Neural crest cell (in vitro differentiated cells): ENCODE data around the gene TGFBR3L. TPM values are rescaled to one million over a fixed set of nuclear protein-coding genes. Genes with fewer than 3 reads are reported as not detected.

ENCODE experiments used
- DNase-seq: peaks from one replicate; pipeline ENCODE4 v3.0.0; 2021; ENCODE audit warnings: low read depth, mixed read lengths, low spot score
- H3K27ac Mint-ChIP-seq: one replicate; pipeline ENCODE4 v1.8.0; 2021; ENCODE audit warnings: mild to moderate bottlenecking, mixed read lengths; ENCODE audit not compliant: unreplicated experiment
- H3K27me3 Mint-ChIP-seq: 2 replicates; pipeline ENCODE4 v1.8.0; 2021; ENCODE audit warnings: low read depth, mild to moderate bottlenecking, mixed read lengths
- H3K36me3 Mint-ChIP-seq: 2 replicates; pipeline ENCODE4 v1.8.0; 2021; ENCODE audit warnings: low read depth, mild to moderate bottlenecking, mixed read lengths
- H3K4me1 Mint-ChIP-seq: 2 replicates; pipeline ENCODE4 v1.8.0; 2021; ENCODE audit warnings: mixed read lengths
- H3K4me3 Mint-ChIP-seq: one replicate; pipeline ENCODE4 v1.8.0; 2021; ENCODE audit warnings: mild to moderate bottlenecking, mixed read lengths
- H3K9me3 Mint-ChIP-seq: 2 replicates; pipeline ENCODE4 v1.8.0; 2021; ENCODE audit warnings: mixed read lengths
- total RNA-seq: library from RNA; stranded (reverse); gene quantifications from 2 replicates; pipeline ENCODE4 v1.2.1, GENCODE V29; 2021
- TF ChIP-seq, protein P1 (sequence below): fragments of 200-600 bp; sonication (generic); conservative IDR thresholded peaks from 2 replicates; pipeline ENCODE4 v1.5.0; 2021; ENCODE audit warnings: antibody characterized with exemption, mild to moderate bottlenecking

Gene TGFBR3L
- total RNA-seq, 1 donor from 2014 or later = 0.44 TPM

DNA sequence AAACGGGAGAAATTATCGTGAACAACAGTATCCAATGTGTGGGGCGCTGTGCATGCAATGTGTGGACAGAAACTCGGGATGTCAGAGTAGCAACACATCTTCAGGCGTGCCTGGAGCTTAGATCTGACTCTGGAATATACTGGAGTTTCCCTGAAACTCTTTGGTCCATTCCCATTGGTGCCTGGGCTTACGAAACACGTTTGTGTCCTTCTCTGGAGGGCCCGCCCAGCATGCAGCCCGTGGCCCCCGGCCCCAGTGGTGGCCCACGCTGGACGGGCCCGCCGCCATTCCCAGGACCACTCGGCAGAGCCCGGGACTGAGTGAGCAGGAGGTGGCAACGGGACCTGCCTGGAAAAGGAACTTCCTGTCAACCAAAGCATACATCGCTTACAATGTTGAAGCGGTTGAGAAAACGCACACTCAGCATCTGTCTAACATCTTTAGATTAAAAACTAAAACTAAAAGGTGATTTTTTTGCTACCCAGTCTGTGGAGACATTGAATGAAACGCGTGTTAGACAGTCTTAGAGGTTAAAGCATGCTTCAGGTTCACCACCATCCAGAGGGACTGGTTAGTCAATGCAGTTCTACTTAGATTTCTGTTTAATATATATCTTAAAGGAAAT, 48.1 kb downstream of the TGFBR3L start:
- H3K27ac Mint-ChIP-seq = peak overlapping the region; percentile 38
- TF ChIP-seq, protein P1, sequence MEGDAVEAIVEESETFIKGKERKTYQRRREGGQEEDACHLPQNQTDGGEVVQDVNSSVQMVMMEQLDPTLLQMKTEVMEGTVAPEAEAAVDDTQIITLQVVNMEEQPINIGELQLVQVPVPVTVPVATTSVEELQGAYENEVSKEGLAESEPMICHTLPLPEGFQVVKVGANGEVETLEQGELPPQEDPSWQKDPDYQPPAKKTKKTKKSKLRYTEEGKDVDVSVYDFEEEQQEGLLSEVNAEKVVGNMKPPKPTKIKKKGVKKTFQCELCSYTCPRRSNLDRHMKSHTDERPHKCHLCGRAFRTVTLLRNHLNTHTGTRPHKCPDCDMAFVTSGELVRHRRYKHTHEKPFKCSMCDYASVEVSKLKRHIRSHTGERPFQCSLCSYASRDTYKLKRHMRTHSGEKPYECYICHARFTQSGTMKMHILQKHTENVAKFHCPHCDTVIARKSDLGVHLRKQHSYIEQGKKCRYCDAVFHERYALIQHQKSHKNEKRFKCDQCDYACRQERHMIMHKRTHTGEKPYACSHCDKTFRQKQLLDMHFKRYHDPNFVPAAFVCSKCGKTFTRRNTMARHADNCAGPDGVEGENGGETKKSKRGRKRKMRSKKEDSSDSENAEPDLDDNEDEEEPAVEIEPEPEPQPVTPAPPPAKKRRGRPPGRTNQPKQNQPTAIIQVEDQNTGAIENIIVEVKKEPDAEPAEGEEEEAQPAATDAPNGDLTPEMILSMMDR = no peak
- H3K4me1 Mint-ChIP-seq = no peaks in the 10 kb centered on the region
- no peak overlapping the region for H3K4me3 Mint-ChIP-seq
- no peaks in the 10 kb centered on the region for H3K9me3 Mint-ChIP-seq
- no peaks in the 10 kb centered on the region for H3K27me3 Mint-ChIP-seq
- peaks cover 8% of the 10 kb centered on the region for H3K36me3 Mint-ChIP-seq
- DNase-seq = no peak

DNA sequence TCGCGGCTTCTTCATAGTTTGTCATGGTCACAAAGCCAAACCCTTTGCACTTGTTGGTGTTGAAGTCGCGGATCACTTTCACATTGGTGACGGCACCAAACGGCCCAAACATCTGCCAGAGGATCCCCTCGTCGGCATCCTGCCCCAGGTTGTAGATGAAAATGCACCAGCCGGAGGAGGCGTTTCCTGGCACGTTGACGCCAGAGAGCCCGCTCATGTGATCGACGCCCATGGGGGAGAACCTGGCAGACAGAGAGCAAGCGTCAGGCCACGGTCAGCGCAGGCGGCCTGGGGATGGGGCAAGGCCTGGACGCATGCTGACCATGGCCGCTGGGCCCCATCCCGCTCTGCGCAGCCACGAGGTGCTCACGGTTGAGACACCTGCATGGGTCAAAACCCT, 48.9 kb downstream of the TGFBR3L start:
- peaks cover 6% of the 10 kb centered on the region for H3K36me3 Mint-ChIP-seq
- H3K4me3 Mint-ChIP-seq = no peak overlapping the region
- H3K4me1 Mint-ChIP-seq = no peaks in the 10 kb centered on the region
- no peaks in the 10 kb centered on the region for H3K9me3 Mint-ChIP-seq
- DNase-seq = no peak
- H3K27me3 Mint-ChIP-seq = no peaks in the 10 kb centered on the region
- H3K27ac Mint-ChIP-seq = no peak overlapping the region
- TF ChIP-seq, protein P1 = no peak

DNA sequence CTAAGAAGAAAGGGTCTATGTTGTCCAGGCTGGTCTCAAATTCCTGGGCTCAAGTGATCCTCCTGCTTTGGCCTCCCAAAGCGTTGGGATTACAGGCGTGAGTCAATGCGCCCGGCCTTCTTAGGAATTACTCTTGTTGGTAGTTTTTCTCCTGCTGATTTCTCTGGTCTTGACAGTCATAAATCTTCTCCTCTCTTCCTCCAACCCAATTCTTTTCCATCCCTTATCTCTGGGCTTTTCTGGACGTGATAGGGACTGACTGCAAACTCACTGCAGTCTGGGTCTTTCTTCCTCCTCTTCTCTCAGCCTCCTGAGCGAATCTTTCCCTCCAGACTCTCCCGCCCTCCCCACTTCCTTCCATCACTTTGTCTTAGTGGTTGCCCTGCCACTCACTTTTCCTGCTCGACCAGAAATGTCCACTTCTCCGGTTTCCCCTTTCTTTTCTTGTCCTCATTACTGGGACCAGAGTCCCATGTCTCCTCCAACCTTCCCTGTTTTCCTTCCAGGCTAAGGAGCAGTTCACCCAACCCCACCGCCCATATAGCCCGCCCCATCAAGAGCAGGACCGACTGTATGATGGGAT, 50.7 kb downstream of the TGFBR3L start:
- no peak overlapping the region for H3K27ac Mint-ChIP-seq
- no peak for DNase-seq
- TF ChIP-seq, protein P1 = no peak
- no peaks in the 10 kb centered on the region for H3K9me3 Mint-ChIP-seq
- no peak overlapping the region for H3K4me3 Mint-ChIP-seq
- no peaks in the 10 kb centered on the region for H3K27me3 Mint-ChIP-seq
- H3K4me1 Mint-ChIP-seq = peaks cover 4% of the 10 kb centered on the region
- H3K36me3 Mint-ChIP-seq = peaks cover 6% of the 10 kb centered on the region

DNA sequence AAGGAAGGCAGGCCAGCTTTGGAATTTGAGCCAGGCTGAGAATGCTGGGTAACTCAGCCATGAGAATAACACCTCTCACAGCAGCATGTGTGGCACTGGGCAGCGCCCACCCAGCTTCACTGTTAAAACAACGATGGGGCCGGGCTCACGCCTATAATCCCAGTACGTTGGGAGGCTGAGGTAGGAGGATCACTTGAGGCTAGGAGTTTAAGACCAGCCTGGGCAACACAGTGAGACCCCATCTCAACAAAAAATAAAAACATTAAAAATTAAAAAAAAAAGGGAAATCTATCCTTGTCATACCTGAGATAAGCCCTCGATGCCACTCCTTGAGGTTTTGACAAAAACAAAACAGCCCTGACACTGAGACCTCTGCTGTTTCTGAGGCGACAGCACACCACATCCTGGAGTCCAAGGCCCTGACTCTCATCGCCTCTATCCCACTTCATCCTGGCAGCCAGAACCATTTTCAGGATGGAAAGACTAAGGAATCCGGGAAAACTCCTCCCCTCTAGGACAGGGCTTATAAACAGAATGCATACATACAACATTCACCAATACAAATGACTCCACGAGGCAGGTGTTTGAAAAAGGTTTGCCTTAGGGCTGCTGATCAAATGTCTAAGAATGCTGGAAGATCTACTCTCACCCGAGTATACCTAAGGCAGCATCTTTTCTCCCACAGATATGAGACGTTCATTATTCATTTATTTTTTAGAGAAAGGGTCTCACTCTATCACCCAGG, 51.5 kb downstream of the TGFBR3L start:
- peaks cover 4% of the 10 kb centered on the region for H3K4me1 Mint-ChIP-seq
- H3K4me3 Mint-ChIP-seq = no peak overlapping the region
- no peak overlapping the region for H3K27ac Mint-ChIP-seq

DNA sequence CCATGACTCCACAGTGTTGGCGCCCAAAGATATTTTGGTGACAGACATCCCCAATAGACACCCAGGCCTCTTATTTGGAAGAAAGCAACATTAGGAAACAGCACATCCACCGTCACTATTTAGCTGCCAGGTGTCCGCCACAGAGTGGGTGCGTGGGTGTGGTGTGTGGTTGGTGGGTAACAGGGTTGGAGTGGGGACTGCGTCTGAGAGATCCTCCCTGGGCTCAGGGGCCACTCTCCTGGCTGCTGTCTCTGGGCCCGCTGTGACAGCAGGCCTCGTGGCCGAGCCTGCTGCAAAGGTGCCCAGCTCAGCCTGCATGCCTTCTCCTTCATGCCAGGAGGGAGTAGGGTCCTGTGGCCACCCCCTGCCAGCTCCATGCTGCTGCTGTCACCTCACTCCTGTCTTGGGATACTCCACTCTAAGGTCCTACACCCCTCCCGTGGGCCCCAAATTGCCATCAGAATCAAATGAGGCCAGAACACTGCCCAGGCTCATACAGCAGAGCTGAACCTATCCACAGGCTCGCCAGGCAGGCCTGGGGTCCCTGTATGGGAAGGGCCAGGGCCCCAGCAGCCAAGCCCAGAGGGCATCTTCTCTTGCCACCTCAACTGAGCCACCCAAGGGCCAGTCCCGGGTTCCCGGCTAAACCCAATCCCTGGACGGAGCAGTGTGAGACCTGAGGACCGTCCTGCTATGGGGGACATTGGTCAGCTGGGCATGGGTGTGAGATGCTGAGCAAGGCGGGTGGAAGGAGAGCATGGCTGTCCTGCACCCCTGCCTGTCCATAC, 53.6 kb downstream of the TGFBR3L start:
- H3K27ac Mint-ChIP-seq = peak overlapping the region; percentile 43

More for the DNA sequence above, 51.5 kb downstream of the TGFBR3L start:
- no peak for DNase-seq
- H3K27me3 Mint-ChIP-seq = no peaks in the 10 kb centered on the region
- TF ChIP-seq, protein P1 = no peak
- H3K36me3 Mint-ChIP-seq = peaks cover 10% of the 10 kb centered on the region
- H3K9me3 Mint-ChIP-seq = no peaks in the 10 kb centered on the region

More for the DNA sequence above, 53.6 kb downstream of the TGFBR3L start:
- Mint-ChIP-seq H3K4me3 (no peak overlapping the region), H3K9me3 (no peaks in the 10 kb centered on the region), H3K4me1 (peaks cover 4% of the 10 kb centered on the region), H3K36me3 (peaks cover 10% of the 10 kb centered on the region), H3K27me3 (no peaks in the 10 kb centered on the region)
- DNase-seq = no peak
- TF ChIP-seq, protein P1 = no peak
